ENCODE results near the gene DNM3.
A peak's percentile ranks its signal among the peaks of the same experiment; 100 is the strongest.

The DNM3 gene

DNA sequence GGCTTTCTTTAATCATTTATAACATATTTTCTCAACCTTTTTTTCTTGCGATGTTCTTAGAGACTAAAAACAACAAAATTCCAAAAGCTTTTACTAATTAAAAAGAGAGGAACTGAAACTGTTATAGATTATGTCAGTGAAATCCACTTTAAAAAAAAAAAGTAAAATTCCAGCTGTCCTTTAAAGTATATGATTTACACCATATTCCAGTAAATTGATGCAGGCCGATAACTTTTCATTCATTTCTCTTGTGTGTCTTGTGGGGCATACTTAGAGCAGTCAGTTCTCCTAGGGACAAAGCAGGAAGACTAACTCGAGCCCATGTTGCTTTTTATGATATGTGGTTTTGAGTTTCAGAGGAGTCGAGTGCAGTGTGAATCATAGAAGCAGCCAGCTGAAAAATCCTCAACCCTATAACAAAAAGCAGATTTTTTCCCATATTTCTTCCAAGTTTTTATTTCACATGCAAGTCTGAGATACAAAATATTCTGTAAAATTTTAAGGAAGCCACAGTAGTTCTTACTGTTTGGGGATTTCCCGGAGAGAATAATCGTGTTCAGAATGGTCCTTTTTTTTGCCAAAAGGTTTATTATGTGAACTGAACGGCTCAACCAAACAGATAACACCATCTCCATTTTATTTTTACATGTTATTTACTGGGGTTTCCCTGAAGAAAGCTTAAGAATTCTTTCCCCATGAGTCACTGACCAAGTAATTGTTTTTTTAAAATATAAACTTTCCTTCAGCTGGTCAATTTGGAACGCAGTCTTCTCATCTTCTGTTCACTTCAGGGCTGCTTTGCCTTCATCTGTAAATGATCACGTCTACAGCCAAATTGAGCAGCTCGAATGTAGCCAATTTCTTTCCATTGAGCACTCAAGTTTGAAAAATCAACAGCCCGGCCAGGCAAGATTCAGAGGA, 502.2 kb downstream of the DNM3 start:
- peak; percentile 100 for FAIRE-seq

- no peak for FAIRE-seq
Observed at GRCh38 chr1:172344444-172344843, 503.1 kb downstream of the DNM3 start.

DNA sequence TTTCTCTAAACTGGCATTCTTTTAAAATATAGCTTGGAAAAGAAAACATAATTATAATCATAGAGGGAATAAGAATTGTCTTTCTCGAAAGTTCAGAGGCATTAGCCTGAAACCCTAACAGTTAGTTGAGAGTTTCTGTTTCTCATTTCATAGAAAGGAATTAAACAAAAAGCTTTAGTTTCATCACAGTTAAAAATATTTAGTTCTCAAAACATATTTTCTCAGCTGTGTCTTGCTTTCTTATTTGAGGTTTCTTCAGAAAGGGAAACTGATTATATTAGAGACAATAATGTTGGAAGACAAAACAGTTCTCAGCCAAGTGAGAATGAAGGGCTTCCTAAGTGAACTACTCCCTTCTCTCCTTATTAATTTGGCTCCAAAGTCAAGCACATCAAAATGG, 503.8 kb downstream of the DNM3 start:
- no peak for FAIRE-seq

- FAIRE-seq = peak; percentile 78
Observed at GRCh38 chr1:172347416-172347815, 506.1 kb downstream of the DNM3 start.

GRCh38 chr1:172350856-172351255, 509.6 kb downstream of the DNM3 start:
- FAIRE-seq = no peak

- FAIRE-seq = no peak
Observed at GRCh38 chr1:172351346-172351745, 510.0 kb downstream of the DNM3 start.

DNA sequence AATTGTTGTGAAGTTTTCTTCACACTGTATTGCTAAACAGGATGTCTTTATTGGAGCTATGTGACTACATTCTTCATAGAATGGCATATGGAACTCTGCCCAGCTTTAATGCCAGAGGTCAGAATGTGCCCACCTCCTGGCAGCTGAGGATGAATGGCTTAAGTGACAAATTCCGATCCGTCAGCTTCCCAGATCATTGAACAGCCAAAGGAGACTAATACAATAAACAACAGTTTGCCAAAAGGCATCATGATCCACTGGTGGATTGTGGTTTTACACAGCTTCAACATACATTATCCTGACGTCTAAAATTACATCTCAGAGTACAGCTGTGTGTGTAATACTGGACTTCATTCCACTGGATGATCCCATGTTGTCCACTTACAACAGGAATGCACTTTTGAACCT, 510.5 kb downstream of the DNM3 start:
- no peak for FAIRE-seq

GRCh38 chr1:172352435-172352834, 511.1 kb downstream of the DNM3 start:
- no peak for FAIRE-seq

- no peak for FAIRE-seq
Observed at GRCh38 chr1:172354291-172355274, 513.3 kb downstream of the DNM3 start.

DNA sequence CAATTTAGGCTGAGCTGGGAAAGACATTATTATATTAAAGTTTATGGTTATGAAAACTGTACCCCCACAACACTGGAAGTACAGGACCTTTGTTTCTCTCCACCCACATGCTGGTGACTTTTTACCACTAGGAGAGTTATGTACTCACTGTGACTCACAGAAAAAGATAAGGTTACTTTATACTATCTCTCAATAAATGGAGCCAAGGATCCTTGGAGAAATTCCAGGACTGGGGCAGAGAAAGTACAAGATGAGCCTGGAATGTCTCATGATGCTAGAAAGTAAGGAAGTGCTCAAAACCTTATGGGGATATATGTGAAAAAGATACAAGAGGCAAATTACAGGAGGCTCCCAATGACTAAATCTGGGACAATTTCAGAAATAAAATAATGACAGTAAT, 515.3 kb downstream of the DNM3 start:
- no peak for FAIRE-seq

DNA sequence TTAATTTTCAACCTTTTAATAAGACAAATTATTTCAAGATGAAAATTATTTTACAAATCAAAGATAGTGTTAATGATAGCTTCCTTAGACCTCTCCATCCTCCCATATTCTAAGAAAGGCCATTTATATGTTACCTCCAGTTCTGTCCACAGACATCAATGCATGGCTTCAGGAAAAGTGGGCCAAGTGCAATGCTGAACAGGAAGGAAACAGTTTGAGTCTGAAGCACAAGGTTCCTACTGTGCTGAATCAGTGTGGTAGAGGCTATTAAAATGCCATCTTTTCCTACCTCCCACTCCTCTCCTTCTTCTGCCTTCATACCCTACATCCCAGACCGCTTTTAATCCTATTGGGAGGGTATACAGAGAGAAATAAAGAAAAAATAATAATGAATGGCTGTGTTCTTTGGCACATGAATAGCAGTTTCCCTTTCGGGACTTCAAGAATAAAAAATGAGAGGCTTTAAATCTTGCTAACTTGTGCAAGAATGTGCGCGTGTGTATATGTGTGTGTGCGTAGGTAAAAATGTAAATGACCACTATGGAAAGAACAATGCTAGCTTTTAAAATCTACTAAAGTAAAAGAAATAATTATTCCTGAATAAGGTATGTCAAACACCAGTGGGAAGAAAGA, 516.6 kb downstream of the DNM3 start:
- no peak for FAIRE-seq

DNA sequence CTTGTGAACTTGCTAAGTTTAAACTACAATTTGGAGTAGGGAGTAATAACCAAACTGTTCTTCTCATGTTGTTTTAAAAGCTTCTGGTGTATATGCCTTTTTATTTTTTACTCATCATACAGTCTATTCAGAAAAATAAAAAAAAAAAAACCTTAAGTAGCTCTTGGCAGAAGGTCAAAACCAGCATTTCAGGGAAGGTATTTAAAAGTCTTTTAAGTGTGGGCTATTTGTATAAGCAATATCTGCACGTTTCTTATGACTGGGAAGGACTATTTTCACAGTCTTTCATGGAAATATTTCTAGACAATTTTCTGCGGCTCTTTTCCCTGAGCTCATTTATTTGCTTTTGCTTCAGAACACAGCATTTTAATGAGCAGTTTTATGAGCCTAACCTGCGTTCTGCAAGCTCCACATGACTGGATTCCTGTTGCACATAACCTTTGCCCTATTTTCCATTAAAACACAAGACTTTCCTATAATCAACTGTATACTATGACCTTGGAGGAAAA, 518.2 kb downstream of the DNM3 start:
- FAIRE-seq = peak; percentile 100

GRCh38 chr1:172360511-172360910, 519.2 kb downstream of the DNM3 start:
- FAIRE-seq = no peak

DNA sequence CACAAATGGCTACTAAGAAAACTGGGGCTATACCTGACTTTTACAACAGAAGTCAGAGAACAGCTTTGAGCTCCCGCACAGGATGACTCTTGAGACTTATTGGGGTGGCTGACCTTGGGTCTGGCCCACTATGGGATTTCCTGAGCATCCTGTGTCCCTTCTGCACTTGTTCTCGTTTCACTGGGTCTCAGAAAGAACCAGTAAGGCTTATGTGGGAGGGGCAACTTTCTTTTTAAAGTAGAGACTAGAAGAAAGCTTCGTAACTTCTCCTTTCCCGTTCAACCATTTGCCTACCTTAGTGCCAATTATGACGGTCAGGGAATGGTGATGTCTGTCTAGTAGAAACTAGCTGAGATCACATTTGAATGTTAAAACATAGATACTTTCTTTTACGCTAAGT, 519.7 kb downstream of the DNM3 start:
- no peak for FAIRE-seq

DNA sequence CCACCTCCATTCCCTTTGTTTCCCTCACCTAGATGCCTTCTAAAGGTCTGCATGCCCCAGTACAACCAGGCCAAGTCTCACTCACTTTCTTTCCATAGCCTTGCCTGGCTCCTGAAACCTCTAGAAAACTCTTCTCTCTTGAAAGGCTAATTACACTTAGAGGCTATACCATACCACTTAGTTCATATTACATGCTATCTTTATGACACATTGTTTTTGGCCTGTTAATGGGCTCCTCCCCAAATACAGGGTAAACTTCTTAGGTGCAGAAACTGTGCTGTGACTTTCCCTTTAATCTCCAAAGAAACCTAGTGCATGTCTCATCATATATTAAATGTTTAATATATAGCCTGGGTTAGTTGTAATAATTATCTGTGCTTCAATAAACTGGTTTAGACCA, 522.6 kb downstream of the DNM3 start:
- no peak for FAIRE-seq

DNA sequence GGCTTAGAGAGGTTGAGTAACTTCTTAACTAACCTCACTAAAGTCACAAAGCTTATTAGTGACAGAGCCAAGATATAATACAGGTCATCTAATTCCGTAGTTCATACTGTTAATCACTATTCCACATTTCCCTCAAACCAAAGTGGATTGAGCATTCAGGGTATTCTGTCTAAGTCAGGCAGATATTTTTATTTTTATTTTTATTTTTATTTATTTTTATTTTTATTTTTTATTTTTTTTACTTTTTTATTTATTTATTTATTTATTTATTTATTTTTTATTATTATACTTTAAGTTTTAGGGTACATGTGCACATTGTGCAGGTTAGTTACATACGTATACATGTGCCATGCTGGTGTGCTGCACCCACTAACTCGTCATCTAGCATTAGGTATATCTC, 530.3 kb downstream of the DNM3 start:
- peak; percentile 74 for FAIRE-seq

DNA sequence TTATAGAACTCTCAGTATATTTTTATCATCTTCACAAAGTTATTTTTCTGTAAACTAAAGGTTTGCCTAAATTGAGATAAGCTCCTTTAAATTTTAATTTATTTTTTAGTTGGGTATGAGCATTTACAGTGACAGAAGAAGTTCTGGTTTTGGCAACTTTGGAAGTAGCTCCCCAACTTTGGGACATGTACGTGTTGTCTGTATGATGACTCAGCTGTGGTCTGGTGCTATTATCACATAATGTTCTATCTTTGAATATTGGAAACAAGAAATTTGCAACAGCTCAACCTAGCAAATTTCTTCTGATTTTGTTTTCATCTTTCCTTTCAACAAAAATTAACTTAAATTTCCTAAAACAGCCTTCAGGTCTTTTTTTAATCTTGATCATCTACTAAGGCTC, 532.6 kb downstream of the DNM3 start:
- FAIRE-seq = no peak

DNA sequence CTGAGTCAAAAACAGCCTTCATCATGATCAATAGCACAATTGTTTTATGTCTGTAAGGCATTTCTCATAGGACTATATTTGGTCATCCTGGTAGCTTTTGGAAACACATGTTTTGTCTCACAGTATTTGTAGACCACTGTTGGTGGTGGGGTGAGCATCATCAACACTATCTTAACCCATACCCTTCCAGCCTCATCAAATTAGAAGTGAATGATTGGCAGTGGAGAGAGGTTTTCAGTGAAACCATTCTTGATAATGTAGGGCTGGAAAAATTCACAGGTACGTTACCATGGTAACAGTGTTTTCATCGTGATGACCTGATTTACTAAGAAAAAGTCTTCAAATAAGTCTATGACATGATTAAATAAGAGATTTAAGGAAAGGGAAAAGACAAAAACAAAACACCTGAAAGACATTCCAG, 533.9 kb downstream of the DNM3 start:
- FAIRE-seq = no peak

- FAIRE-seq = no peak
Observed at GRCh38 chr1:172376431-172376830, 535.1 kb downstream of the DNM3 start.

GRCh38 chr1:172377565-172377964, 536.3 kb downstream of the DNM3 start:
- FAIRE-seq = no peak

- FAIRE-seq = peak; percentile 100
Observed at GRCh38 chr1:172378109-172378760, 536.9 kb downstream of the DNM3 start.

All from G401.6 (cell line).